Smooth muscle cell (in vitro differentiated cells): ENCODE measurements around the gene KLHL29. TPM values are rescaled to one million over a fixed set of nuclear protein-coding genes. Genes with fewer than 3 reads are reported as not detected.

Experiments
- DNase-seq: peaks from one replicate; lab custom pipeline; 2025; ENCODE audit not compliant: unreplicated experiment; lab: John Stamatoyannopoulos, UW
- H2AFZ ChIP-seq: fragments of 200-600 bp; sonication (generic); 2 replicates; pipeline ENCODE4 v1.6.0; 2016; ENCODE audit warnings: antibody characterized with exemption, low read depth, mild to moderate bottlenecking
- H3F3A ChIP-seq: fragments of 200-600 bp; sonication (generic); 2 replicates; pipeline ENCODE4 v1.6.0; 2017; ENCODE audit warnings: antibody characterized with exemption, low read depth
- H3K27ac ChIP-seq: fragments of 200-600 bp; sonication (generic); 2 replicates; pipeline ENCODE4 v1.5.1; 2016; ENCODE audit warnings: low read depth, mild to moderate bottlenecking
- H3K27me3 ChIP-seq: fragments of 200-600 bp; sonication (generic); 2 replicates; pipeline ENCODE4 v1.6.1; 2016; ENCODE audit warnings: low read depth, mild to moderate bottlenecking
- H3K36me3 ChIP-seq: fragments of 200-600 bp; sonication (generic); 2 replicates; pipeline ENCODE4 v1.5.1; 2016; ENCODE audit warnings: low read depth
- H3K4me1 ChIP-seq: fragments of 200-600 bp; sonication (generic); 2 replicates; pipeline ENCODE4 v1.5.1; 2016; ENCODE audit warnings: low read depth
- H3K4me2 ChIP-seq: fragments of 200-600 bp; sonication (generic); 2 replicates; pipeline ENCODE4 v1.6.0; 2016; ENCODE audit warnings: mild to moderate bottlenecking
- H3K4me3 ChIP-seq: fragments of 200-600 bp; sonication (generic); 2 replicates; pipeline ENCODE4 v1.5.1; 2016; ENCODE audit warnings: mild to moderate bottlenecking
- H3K79me2 ChIP-seq: fragments of 200-600 bp; sonication (generic); 2 replicates; pipeline ENCODE4 v1.6.0; 2016; ENCODE audit warnings: low read depth, mild to moderate bottlenecking
- H3K9ac ChIP-seq: fragments of 200-600 bp; sonication (generic); 2 replicates; pipeline ENCODE4 v1.6.0; 2016; ENCODE audit warnings: low read depth
- H3K9me3 ChIP-seq: fragments of 200-600 bp; sonication (generic); replicated peaks from 2 replicates; pipeline ENCODE4 v1.5.1; 2016; ENCODE audit warnings: low read depth
- H4K20me1 ChIP-seq: fragments of 200-600 bp; sonication (generic); 2 replicates; pipeline ENCODE4 v1.6.0; 2016; ENCODE audit warnings: low read depth
- CTCF ChIP-seq: fragments of 200-600 bp; sonication (generic); IDR thresholded peaks from 2 replicates; pipeline ENCODE4 v1.5.1; 2017; ENCODE audit warnings: borderline replicate concordance, mild to moderate bottlenecking, antibody characterized with exemption; ENCODE audit not compliant: insufficient read depth, poor library complexity, severe bottlenecking
- WGBS: methylation state at CpG from one replicate; pipeline ENCODE4 v1.1.7; 2016; ENCODE audit warnings: low lambda C conversion rate; 5-methylcytosine and 5-hydroxymethylcytosine counted together
- polyA plus RNA-seq: library from polyadenylated mRNA; unstranded; fragments of >200 nt; fragmentation: Nextera tagmentation; extraction: Ambion mirVana; gene quantifications from 2 replicates; pipeline ENCODE4 v1.2.1, GENCODE V29; 2016
- total RNA-seq: library from RNA; depleted of rRNA; stranded (reverse); fragments of >200 nt; gene quantifications from 2 replicates; pipeline ENCODE4 v1.2.3, GENCODE V29; 2014

The KLHL29 gene
- total and polyA plus RNA-seq, 2 experiments from 2014 or later: 3.1 to 6.6 TPM

DNA sequence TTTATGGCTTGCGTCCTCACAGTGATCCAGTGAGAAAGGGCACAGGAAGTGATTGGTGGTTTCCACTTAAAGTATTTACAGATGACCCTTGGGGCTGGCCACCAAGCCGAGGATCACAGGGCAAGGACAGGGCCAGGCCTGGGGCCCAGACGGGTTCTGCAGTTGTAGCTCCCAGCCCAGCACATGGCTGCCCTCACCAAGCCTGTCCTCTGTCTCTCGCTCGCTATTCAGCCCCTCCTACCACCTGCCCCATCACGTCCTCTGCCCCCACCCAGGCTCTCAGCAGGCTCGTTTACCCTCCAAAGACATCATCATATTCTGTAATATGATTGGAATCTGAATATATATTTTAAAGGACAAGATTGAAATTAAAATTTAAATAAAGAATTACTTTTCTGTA, 246.0 kb downstream of the KLHL29 start:
- TF ChIP-seq CTCF: no peak
- Histone ChIP-seq H3K27me3 (no peaks in the 10 kb centered on the region), H3K4me3 (no peak overlapping the region), H3K79me2 (no peaks in the 10 kb centered on the region), H3K4me1 (peaks cover 4% of the 10 kb centered on the region), H3K36me3 (no peaks in the 10 kb centered on the region), H4K20me1 (peaks cover 9% of the 10 kb centered on the region), H2AFZ (no peak overlapping the region), H3K9me3 (no peaks in the 10 kb centered on the region), H3K9ac (no peak overlapping the region), H3K4me2 (no peak overlapping the region), H3K27ac (no peak overlapping the region), H3F3A (no peaks in the 10 kb centered on the region)
- WGBS: 87% methylated on average over 7 of the region's 7 CpGs
- no peak for DNase-seq

- peaks cover 7% of the 10 kb centered on the region for H3K4me1 ChIP-seq
- H3K4me2 ChIP-seq: no peak overlapping the region
These were observed 246.4 kb downstream of the KLHL29 start for GRCh38 chr2:23631389-23631788.

DNA sequence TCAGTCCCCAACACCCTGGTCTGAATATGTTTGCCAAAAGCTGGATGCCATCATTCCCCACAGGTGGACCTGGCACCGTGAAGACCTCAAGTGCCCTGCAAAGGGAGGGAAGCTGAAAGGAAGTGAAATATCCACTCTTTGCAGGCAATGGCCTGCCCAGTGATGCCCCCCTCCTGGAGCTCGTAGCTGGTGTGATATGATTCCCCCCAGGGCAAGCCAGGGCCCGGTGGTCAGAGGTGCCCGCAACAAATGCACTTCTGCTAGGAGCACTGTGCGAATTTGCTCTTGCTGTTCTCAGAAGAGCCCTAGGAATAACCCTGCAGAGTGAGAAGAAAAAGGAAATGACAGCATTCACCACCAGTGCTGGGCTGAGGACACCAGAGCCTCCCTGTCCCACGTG, 247.4 kb downstream of the KLHL29 start:
- no peak overlapping the region for H3K4me2 ChIP-seq
- H3K79me2 ChIP-seq: no peaks in the 10 kb centered on the region
- no peaks in the 10 kb centered on the region for H3K9me3 ChIP-seq
- H3K9ac ChIP-seq: no peak overlapping the region
- 83% methylated on average over 6 of the region's 6 CpGs for WGBS
- DNase-seq: no peak
- no peak overlapping the region for H2AFZ ChIP-seq
- no peak for TF ChIP-seq CTCF
- H3K27me3 ChIP-seq: no peaks in the 10 kb centered on the region
- H3K4me1 ChIP-seq: peaks cover 17% of the 10 kb centered on the region
- no peak overlapping the region for H3K27ac ChIP-seq
- no peaks in the 10 kb centered on the region for H3F3A ChIP-seq
- peaks cover 9% of the 10 kb centered on the region for H4K20me1 ChIP-seq
- H3K36me3 ChIP-seq: no peaks in the 10 kb centered on the region
- no peak overlapping the region for H3K4me3 ChIP-seq

More at GRCh38 chr2:23631389-23631788, 246.4 kb downstream of the KLHL29 start:
- Histone ChIP-seq H3K27me3 (no peaks in the 10 kb centered on the region), H3K9ac (no peak overlapping the region), H3K36me3 (no peaks in the 10 kb centered on the region), H3F3A (no peaks in the 10 kb centered on the region), H3K4me3 (no peak overlapping the region), H3K79me2 (no peaks in the 10 kb centered on the region), H2AFZ (no peak overlapping the region), H3K27ac (no peak overlapping the region), H3K9me3 (no peaks in the 10 kb centered on the region), H4K20me1 (peaks cover 9% of the 10 kb centered on the region)
- TF ChIP-seq CTCF: no peak
- 94% methylated on average over 11 of the region's 11 CpGs for WGBS
- DNase-seq: no peak

GRCh38 chr2:23632831-23633395, 247.9 kb downstream of the KLHL29 start:
- H3K4me2 ChIP-seq: no peak overlapping the region
- no peaks in the 10 kb centered on the region for H3K36me3 ChIP-seq
- H3K4me3 ChIP-seq: no peak overlapping the region
- no peak for DNase-seq
- H3K4me1 ChIP-seq: peaks cover 19% of the 10 kb centered on the region
- no peak for TF ChIP-seq CTCF
- WGBS: 96% methylated on average over 5 of the region's 5 CpGs
- H2AFZ ChIP-seq: no peak overlapping the region
- no peaks in the 10 kb centered on the region for H3K9me3 ChIP-seq
- H3K79me2 ChIP-seq: no peaks in the 10 kb centered on the region
- H3K9ac ChIP-seq: no peak overlapping the region
- H3K27me3 ChIP-seq: no peaks in the 10 kb centered on the region
- no peaks in the 10 kb centered on the region for H3F3A ChIP-seq
- no peak overlapping the region for H3K27ac ChIP-seq
- peaks cover 9% of the 10 kb centered on the region for H4K20me1 ChIP-seq
